ENCODE data around the gene ELOVL4.

- TF ChIP-seq CTCF (IDR thresholded peaks at IDR 0.05), result no peak
- TF ChIP-seq POLR2A (IDR thresholded peaks at IDR 0.05), result no peak
Measured at GRCh38 chr6:79902046-79902445, 45.3 kb downstream of the ELOVL4 start.
